Natural killer cell treated with Interleukin-12 subunit alpha and Interleukin-12 subunit beta and Interleukin-15 and Interleukin-18, amount 100 ng/mL, for 72 hours (primary cell): ENCODE measurements around the gene AGPAT2. TPM values are rescaled to one million over a fixed set of nuclear protein-coding genes. Genes with fewer than 3 reads are reported as not detected.

Experiments used
- ATAC-seq, 2 donors: fragments of 150-1000 bp; cut with Tn5 transposase in 1 of 2; sonication (Bioruptor Pico), chemical (Tn5 transposase) in 1 of 2; 2 replicates each; pipeline ENCODE4 v1.10.0; 2021
- DNase-seq: peaks from one replicate; pipeline ENCODE4 v3.0.0; 2022; ENCODE audit warnings: low spot score
- H3K27ac Mint-ChIP-seq, 2 donors: 1 replicate in 1 of 2; 2 replicates in 1 of 2; pipeline ENCODE4 v1.8.0; 2022; ENCODE audit warnings: mixed read lengths in 2 of 2, mild to moderate bottlenecking in 1 of 2, moderate library complexity in 1 of 2
- H3K27me3 Mint-ChIP-seq, 2 donors: 1 replicate in 1 of 2; 2 replicates in 1 of 2; pipeline ENCODE4 v1.8.0; 2022; ENCODE audit warnings: mixed read lengths in 2 of 2
- H3K36me3 Mint-ChIP-seq: one replicate; pipeline ENCODE4 v1.8.0; 2022; ENCODE audit warnings: mixed read lengths
- H3K4me1 Mint-ChIP-seq, 2 donors: 1 replicate in 1 of 2; 2 replicates in 1 of 2; pipeline ENCODE4 v1.8.0; 2022; ENCODE audit warnings: low read depth in 2 of 2, mixed read lengths in 2 of 2, mild to moderate bottlenecking in 1 of 2
- H3K4me3 Mint-ChIP-seq: one replicate; pipeline ENCODE4 v1.8.0; 2022; ENCODE audit warnings: mixed read lengths
- H3K9me3 Mint-ChIP-seq: 2 replicates; pipeline ENCODE4 v1.8.0; 2022; ENCODE audit warnings: mixed read lengths
- total RNA-seq, 2 donors: library from RNA; stranded (reverse); gene quantifications; one replicate each; pipeline ENCODE4 v1.2.3, GENCODE V29; 2022

AGPAT2 gene
- 1 to 10 TPM; 6.1 to 8.9 TPM for total RNA-seq

GRCh38 chr9:136686794-136687711 is at the start of gene AGPAT2:
Gene AGPAT2, minus strand, starts transcription at chr9:136687457. Its CDS starts 100 bp downstream, at chr9:136687357.
- Mint-ChIP-seq H3K27me3 (no peaks in the 10 kb centered on the region), H3K9me3 (no peaks in the 10 kb centered on the region), H3K27ac (no peak within 1 kb of the TSS), H3K36me3 (no peaks in the 10 kb centered on the region), H3K4me3 (peak within 1 kb of the TSS; percentile 52), H3K4me1 (peaks cover 0 to 3% of the 10 kb centered on the region in 2 donors)
- ATAC-seq, result peak; percentile 89 to 92
- DNase-seq, result no peak

GRCh38 chr9:136735812-136736480 is 48.7 kb upstream of the AGPAT2 start:
- DNase-seq (no peak), ATAC-seq (no peak)
- H3K9me3 Mint-ChIP-seq, result no peaks in the 10 kb centered on the region
- H3K4me3 Mint-ChIP-seq, result no peak overlapping the region
- H3K36me3 Mint-ChIP-seq, result no peaks in the 10 kb centered on the region
- H3K27ac Mint-ChIP-seq, result no peak overlapping the region
- no peaks in the 10 kb centered on the region for H3K4me1 Mint-ChIP-seq
- H3K27me3 Mint-ChIP-seq, result peaks cover 0 to 2% of the 10 kb centered on the region in 2 donors

DNA sequence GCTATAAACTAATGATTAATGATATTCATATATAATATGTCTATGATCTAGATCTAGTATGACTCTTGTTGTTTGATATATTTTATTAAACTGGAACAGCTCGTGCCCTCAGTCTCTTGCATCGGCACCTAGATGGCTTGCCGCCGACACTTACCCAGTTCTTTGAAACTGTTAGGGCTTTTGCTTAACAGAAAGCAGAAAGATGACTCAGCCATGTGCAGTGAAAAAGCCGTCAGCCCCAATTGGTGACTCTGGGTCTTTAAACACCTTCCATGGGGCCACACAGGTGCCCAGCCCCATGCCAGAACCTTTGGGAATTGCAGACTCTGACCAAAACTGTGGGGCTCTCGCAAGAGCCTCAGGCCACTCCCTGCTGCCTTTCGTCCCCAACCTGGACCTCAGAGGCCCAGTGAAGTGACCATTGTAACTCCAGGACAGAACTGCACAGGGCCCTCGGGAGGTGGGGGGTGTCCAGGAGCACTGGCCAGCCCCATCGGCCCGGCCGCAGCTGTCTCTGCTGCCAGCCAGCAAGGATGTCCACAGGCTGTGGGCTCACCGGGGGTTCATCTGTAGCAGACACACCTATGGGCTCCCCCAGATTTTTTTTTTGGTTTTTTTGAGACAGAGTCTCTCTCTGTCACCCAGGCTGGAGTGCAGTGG is 47.7 kb upstream of the AGPAT2 start:
- Mint-ChIP-seq H3K27ac (no peak overlapping the region), H3K36me3 (no peaks in the 10 kb centered on the region), H3K27me3 (peaks cover 0 to 2% of the 10 kb centered on the region in 2 donors), H3K4me1 (no peaks in the 10 kb centered on the region), H3K9me3 (no peaks in the 10 kb centered on the region), H3K4me3 (no peak overlapping the region)
- ATAC-seq (peak; percentile 24 to 42), DNase-seq (no peak)

DNA sequence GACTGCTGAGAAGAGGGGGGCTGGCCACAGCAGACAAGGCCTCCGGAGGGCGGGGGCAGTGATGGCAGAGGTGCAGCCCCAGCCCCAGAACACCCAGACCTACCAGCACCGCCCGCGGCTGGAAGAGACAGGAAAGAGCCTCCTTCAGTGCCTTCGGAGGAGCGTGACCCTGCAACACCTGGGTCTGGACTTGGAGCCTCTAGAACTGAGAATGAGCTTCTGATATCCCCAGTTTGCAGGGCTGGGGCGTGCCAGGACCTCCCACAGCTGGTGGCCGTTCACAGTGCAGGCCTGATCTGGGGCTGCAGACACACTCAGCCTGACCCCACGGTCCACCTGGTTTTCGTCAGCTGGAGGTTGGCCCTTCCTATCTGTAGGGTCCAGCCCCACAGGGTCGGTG is 46.4 kb upstream of the AGPAT2 start:
- no peaks in the 10 kb centered on the region for H3K36me3 Mint-ChIP-seq
- no peak for DNase-seq
- H3K9me3 Mint-ChIP-seq, result no peaks in the 10 kb centered on the region
- no peak overlapping the region for H3K4me3 Mint-ChIP-seq
- no peak overlapping the region for H3K27ac Mint-ChIP-seq
- no peaks in the 10 kb centered on the region for H3K4me1 Mint-ChIP-seq
- H3K27me3 Mint-ChIP-seq, result peaks cover 0 to 2% of the 10 kb centered on the region in 2 donors
- no peak for ATAC-seq

DNA sequence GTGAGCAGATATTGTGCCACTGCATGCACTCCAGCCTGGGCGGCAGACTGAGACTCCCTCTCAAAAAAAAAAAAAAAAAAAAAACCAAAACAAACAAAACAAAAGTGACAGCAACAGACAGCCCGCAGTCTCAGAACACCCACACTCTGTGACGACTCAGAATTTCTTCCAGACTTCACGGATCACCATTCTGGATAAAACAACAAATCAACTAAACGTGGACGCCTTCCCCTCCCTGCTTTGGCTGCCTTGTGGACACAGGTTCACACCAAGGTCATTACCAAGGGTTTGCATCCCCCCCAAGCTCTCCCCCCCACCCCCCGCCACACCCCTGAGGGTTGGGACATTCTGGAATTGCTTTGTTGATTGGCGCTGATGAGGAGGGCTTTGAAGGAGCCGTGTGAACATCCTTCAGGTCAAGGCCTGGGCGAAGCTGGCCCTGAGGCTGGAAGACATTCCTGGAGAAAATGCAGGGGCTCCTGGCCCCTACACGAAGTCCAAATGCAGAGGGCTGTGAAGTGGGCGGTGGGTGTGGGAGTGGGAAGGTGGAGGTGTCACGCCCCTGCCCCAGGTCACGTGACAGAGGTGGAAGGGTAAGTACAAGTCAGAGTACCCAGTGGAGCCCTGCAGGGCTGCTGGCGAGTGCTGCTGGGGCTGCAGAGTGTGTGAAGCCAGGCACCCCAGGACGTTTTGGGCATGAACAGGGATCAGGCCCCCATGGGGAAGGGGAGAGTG is 45.4 kb upstream of the AGPAT2 start:
- Mint-ChIP-seq H3K4me1 (no peaks in the 10 kb centered on the region), H3K27me3 (peaks cover 0 to 2% of the 10 kb centered on the region in 2 donors), H3K4me3 (no peak overlapping the region), H3K9me3 (no peaks in the 10 kb centered on the region), H3K36me3 (no peaks in the 10 kb centered on the region), H3K27ac (no peak overlapping the region)
- DNase-seq, result no peak
- no peak for ATAC-seq

GRCh38 chr9:136729926-136730325 is 42.7 kb upstream of the AGPAT2 start:
- Mint-ChIP-seq H3K4me3 (peak overlapping the region; percentile 98), H3K9me3 (no peaks in the 10 kb centered on the region), H3K27ac (no peak overlapping the region), H3K36me3 (peaks cover 8% of the 10 kb centered on the region), H3K27me3 (peaks cover 0 to 2% of the 10 kb centered on the region in 2 donors), H3K4me1 (peaks cover 9 to 12% of the 10 kb centered on the region in 2 donors)
- ATAC-seq (no peak), DNase-seq (no peak)

DNA sequence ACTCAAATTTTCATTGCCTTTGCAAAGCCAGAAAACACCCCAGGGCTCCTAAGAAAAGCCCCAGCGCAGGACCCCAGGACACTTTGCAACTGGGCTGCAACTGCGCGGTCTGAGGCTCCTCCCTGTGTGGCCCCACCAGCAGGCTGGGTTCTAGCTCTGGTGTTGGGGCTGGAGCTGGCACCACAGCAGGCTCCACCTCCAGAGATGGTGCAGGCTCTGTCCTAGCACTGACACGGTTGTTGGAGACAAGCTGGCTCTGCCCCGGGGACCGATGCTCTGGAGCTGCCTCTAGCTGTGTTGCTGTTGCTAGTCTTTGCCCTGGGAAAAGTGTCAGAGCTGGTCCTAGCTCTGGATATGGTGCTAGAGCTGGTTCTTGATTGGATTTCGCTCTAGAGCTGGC is 41.9 kb upstream of the AGPAT2 start:
- peaks cover 12 to 13% of the 10 kb centered on the region in 2 donors for H3K4me1 Mint-ChIP-seq
- H3K27me3 Mint-ChIP-seq, result peaks cover 0 to 2% of the 10 kb centered on the region in 2 donors
- no peak overlapping the region for H3K27ac Mint-ChIP-seq
- no peak for DNase-seq
- peak overlapping the region; percentile 98 for H3K4me3 Mint-ChIP-seq
- peaks cover 8% of the 10 kb centered on the region for H3K36me3 Mint-ChIP-seq
- no peaks in the 10 kb centered on the region for H3K9me3 Mint-ChIP-seq
- no peak for ATAC-seq

DNA sequence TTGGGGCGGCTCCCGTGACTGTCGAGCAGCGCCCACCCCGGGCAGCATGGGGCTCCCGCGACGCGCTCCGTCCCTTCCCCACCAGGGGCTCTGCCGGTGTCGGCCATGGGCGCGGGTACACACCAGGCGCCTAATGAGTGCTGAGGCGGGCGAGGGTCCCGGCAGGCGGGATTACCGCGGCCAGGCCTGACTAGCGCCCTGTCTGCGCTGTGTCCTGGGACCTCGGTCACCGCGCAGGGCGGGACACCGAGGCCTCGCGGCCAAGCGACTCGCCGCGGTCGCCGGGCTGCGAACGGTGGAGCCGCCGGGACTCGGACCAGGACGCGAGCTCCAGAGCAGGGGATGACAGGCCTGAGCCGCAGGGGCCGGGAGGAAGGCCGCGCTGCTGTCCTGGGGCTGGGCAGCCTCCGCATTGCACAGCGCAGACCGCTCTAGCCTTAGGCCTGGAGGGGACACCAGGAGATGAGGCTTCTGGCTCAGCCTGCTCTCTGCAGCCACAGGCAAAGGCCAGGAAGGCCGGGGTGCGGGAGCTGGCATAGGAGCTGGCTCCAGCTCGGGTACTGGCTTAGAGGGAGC is 41.4 kb upstream of the AGPAT2 start:
- Mint-ChIP-seq H3K9me3 (no peaks in the 10 kb centered on the region), H3K27me3 (peaks cover 0 to 2% of the 10 kb centered on the region in 2 donors), H3K27ac (no peak overlapping the region)

GRCh38 chr9:136728080-136728547 is 40.9 kb upstream of the AGPAT2 start:
- H3K4me3 Mint-ChIP-seq, result peak overlapping the region; percentile 98
- H3K36me3 Mint-ChIP-seq, result peaks cover 8% of the 10 kb centered on the region
- ATAC-seq, result peak; percentile 83 to 89
- peak overlapping the region in 1 of 2 donors; percentile 88 for H3K27ac Mint-ChIP-seq
- peaks cover 12 to 18% of the 10 kb centered on the region in 2 donors for H3K4me1 Mint-ChIP-seq
- H3K9me3 Mint-ChIP-seq, result no peaks in the 10 kb centered on the region
- peak; percentile 91 for DNase-seq
- peaks cover 0 to 2% of the 10 kb centered on the region in 2 donors for H3K27me3 Mint-ChIP-seq

More for the DNA sequence above, 41.4 kb upstream of the AGPAT2 start:
- peaks cover 12 to 18% of the 10 kb centered on the region in 2 donors for H3K4me1 Mint-ChIP-seq
- DNase-seq, result no peak
- ATAC-seq, result peak; percentile 3 to 28
- peaks cover 8% of the 10 kb centered on the region for H3K36me3 Mint-ChIP-seq
- peak overlapping the region; percentile 98 for H3K4me3 Mint-ChIP-seq

DNA sequence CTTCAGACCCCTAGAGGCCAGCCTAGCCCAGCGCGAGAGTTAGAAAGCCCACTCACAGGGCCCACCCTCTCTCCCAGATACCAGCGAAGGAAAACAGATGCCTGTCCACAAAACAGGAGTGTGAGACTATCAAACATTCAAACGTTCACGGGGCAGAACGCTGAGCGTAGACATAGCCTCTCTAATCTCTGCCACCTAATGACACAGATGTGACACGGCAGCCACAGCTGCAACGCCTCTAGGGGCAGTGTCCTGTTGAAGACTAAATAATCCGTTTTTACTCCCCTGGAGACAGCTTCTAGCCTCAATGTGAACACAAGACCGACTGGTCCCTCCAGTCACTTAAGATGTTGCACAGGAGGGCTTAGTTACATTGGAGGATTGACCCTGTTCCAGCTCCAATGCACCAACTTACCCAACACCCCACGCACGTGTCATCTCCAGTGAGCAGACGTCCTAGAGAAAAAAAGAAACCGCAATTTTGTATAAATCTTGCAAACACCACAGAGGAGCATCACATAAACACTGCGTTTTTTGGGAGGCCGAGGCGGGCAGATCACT is 39.5 kb upstream of the AGPAT2 start:
- H3K27ac Mint-ChIP-seq, result peak overlapping the region; percentile 86 to 88
- peak overlapping the region; percentile 98 for H3K4me3 Mint-ChIP-seq
- no peaks in the 10 kb centered on the region for H3K27me3 Mint-ChIP-seq
- ATAC-seq (no peak), DNase-seq (no peak)
- peaks cover 12 to 18% of the 10 kb centered on the region in 2 donors for H3K4me1 Mint-ChIP-seq
- H3K36me3 Mint-ChIP-seq, result peaks cover 8% of the 10 kb centered on the region
- H3K9me3 Mint-ChIP-seq, result no peaks in the 10 kb centered on the region

- DNase-seq, result no peak
- Mint-ChIP-seq H3K36me3 (peaks cover 8% of the 10 kb centered on the region), H3K27ac (peak overlapping the region; percentile 86 to 88)
These were observed 38.9 kb upstream of the AGPAT2 start for GRCh38 chr9:136726118-136726517.

DNA sequence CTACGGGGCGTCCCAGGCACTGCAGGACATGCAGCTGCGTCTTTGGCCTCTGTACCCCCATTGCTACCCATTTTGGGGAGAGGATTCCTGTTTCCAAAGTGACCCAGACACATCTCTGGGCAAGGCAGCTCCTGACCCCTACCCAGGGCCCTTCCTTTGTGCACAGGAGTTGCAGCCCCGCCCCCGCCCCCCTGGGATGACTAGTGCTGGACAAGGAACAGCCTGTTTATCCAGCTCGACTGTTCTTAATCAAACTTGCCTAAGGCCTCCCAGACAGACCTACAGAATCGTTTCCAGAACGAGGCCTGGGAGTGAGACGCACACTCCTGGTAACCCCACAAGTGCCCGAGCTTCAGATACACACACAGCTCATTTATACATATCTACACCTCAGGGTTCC is 38.4 kb upstream of the AGPAT2 start:
- Mint-ChIP-seq H3K36me3 (peaks cover 8% of the 10 kb centered on the region), H3K9me3 (no peaks in the 10 kb centered on the region), H3K27me3 (no peaks in the 10 kb centered on the region), H3K4me1 (peaks cover 15 to 18% of the 10 kb centered on the region in 2 donors), H3K4me3 (peak overlapping the region; percentile 98), H3K27ac (no peak overlapping the region)
- DNase-seq (no peak), ATAC-seq (no peak)

More at GRCh38 chr9:136726118-136726517, 38.9 kb upstream of the AGPAT2 start:
- H3K9me3 Mint-ChIP-seq, result no peaks in the 10 kb centered on the region
- no peaks in the 10 kb centered on the region for H3K27me3 Mint-ChIP-seq
- no peak for ATAC-seq
- peak overlapping the region; percentile 98 for H3K4me3 Mint-ChIP-seq
- peaks cover 14 to 18% of the 10 kb centered on the region in 2 donors for H3K4me1 Mint-ChIP-seq
